ENCODE measurements around the gene MSMO1. TPM values are rescaled to one million over a fixed set of nuclear protein-coding genes. Genes with fewer than 3 reads are reported as not detected.

Gene MSMO1
- total and polyA plus RNA-seq, 2 of the 8 experiments (the other 6 are each of a cell fraction or from before 2014, with no cell fraction given): 79.8 to 109 TPM

DNA sequence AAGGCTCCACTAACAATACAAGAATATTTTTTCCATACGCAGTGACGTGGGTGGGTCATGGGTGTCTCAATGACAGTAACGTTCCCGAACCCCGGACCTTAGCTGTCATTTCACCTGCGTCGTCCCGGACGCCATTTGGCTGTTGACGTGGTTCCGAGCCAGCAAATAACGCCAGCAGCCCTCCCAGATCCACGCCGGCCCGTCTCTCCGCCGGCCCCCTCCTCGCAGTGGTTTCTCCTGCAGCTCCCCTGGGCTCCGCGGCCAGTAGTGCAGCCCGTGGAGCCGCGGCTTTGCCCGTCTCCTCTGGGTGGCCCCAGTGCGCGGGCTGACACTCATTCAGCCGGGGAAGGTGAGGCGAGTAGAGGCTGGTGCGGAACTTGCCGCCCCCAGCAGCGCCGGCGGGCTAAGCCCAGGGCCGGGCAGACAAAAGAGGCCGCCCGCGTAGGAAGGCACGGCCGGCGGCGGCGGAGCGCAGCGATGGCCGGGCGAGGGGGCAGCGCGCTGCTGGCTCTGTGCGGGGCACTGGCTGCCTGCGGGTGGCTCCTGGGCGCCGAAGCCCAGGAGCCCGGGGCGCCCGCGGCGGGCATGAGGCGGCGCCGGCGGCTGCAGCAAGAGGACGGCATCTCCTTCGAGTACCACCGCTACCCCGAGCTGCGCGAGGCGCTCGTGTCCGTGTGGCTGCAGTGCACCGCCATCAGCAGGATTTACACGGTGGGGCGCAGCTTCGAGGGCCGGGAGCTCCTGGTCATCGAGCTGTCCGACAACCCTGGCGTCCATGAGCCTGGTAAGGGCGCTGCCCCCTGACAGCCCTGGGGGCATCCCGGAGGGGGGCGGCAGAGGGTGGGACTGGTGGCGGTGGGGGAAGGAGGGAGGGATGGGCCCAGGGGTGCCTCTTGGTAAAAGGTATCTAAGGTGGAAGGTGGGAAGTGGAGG is 51.5 kb downstream of the MSMO1 start, which contains the start of gene CPE (continued):
- TF ChIP-seq, protein P1, sequence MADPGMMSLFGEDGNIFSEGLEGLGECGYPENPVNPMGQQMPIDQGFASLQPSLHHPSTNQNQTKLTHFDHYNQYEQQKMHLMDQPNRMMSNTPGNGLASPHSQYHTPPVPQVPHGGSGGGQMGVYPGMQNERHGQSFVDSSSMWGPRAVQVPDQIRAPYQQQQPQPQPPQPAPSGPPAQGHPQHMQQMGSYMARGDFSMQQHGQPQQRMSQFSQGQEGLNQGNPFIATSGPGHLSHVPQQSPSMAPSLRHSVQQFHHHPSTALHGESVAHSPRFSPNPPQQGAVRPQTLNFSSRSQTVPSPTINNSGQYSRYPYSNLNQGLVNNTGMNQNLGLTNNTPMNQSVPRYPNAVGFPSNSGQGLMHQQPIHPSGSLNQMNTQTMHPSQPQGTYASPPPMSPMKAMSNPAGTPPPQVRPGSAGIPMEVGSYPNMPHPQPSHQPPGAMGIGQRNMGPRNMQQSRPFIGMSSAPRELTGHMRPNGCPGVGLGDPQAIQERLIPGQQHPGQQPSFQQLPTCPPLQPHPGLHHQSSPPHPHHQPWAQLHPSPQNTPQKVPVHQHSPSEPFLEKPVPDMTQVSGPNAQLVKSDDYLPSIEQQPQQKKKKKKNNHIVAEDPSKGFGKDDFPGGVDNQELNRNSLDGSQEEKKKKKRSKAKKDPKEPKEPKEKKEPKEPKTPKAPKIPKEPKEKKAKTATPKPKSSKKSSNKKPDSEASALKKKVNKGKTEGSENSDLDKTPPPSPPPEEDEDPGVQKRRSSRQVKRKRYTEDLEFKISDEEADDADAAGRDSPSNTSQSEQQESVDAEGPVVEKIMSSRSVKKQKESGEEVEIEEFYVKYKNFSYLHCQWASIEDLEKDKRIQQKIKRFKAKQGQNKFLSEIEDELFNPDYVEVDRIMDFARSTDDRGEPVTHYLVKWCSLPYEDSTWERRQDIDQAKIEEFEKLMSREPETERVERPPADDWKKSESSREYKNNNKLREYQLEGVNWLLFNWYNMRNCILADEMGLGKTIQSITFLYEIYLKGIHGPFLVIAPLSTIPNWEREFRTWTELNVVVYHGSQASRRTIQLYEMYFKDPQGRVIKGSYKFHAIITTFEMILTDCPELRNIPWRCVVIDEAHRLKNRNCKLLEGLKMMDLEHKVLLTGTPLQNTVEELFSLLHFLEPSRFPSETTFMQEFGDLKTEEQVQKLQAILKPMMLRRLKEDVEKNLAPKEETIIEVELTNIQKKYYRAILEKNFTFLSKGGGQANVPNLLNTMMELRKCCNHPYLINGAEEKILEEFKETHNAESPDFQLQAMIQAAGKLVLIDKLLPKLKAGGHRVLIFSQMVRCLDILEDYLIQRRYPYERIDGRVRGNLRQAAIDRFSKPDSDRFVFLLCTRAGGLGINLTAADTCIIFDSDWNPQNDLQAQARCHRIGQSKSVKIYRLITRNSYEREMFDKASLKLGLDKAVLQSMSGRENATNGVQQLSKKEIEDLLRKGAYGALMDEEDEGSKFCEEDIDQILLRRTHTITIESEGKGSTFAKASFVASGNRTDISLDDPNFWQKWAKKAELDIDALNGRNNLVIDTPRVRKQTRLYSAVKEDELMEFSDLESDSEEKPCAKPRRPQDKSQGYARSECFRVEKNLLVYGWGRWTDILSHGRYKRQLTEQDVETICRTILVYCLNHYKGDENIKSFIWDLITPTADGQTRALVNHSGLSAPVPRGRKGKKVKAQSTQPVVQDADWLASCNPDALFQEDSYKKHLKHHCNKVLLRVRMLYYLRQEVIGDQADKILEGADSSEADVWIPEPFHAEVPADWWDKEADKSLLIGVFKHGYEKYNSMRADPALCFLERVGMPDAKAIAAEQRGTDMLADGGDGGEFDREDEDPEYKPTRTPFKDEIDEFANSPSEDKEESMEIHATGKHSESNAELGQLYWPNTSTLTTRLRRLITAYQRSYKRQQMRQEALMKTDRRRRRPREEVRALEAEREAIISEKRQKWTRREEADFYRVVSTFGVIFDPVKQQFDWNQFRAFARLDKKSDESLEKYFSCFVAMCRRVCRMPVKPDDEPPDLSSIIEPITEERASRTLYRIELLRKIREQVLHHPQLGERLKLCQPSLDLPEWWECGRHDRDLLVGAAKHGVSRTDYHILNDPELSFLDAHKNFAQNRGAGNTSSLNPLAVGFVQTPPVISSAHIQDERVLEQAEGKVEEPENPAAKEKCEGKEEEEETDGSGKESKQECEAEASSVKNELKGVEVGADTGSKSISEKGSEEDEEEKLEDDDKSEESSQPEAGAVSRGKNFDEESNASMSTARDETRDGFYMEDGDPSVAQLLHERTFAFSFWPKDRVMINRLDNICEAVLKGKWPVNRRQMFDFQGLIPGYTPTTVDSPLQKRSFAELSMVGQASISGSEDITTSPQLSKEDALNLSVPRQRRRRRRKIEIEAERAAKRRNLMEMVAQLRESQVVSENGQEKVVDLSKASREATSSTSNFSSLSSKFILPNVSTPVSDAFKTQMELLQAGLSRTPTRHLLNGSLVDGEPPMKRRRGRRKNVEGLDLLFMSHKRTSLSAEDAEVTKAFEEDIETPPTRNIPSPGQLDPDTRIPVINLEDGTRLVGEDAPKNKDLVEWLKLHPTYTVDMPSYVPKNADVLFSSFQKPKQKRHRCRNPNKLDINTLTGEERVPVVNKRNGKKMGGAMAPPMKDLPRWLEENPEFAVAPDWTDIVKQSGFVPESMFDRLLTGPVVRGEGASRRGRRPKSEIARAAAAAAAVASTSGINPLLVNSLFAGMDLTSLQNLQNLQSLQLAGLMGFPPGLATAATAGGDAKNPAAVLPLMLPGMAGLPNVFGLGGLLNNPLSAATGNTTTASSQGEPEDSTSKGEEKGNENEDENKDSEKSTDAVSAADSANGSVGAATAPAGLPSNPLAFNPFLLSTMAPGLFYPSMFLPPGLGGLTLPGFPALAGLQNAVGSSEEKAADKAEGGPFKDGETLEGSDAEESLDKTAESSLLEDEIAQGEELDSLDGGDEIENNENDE (IDR thresholded peaks at IDR 0.05; ENCODE audit: insufficient replicate concordance, low read length): no peak
- TF ChIP-seq MAFK (IDR thresholded peaks at IDR 0.05; ENCODE audit: low read depth, low read length) (no peak), GTF2F1 (IDR thresholded peaks at IDR 0.05; ENCODE audit: borderline replicate concordance, low read depth, low read length) (no peak), EGR1 (IDR thresholded peaks at IDR 0.05; ENCODE audit: borderline replicate concordance, low read depth, low read length) (no peak), CEBPB (IDR thresholded peaks at IDR 0.05; ENCODE audit: low read depth, low read length) (no peak), SUZ12 (IDR thresholded peaks at IDR 0.05; ENCODE audit: low read length) (no peak), POLR2AphosphoS5 (IDR thresholded peaks at IDR 0.05; ENCODE audit: low read depth, low read length) (0 out of 2 replicates have a peak, but pooled peaks have one; percentile 58), CBX5 (IDR thresholded peaks at IDR 0.05; ENCODE audit: low read depth, low read length) (no peak)
- TF ChIP-seq, protein P2, sequence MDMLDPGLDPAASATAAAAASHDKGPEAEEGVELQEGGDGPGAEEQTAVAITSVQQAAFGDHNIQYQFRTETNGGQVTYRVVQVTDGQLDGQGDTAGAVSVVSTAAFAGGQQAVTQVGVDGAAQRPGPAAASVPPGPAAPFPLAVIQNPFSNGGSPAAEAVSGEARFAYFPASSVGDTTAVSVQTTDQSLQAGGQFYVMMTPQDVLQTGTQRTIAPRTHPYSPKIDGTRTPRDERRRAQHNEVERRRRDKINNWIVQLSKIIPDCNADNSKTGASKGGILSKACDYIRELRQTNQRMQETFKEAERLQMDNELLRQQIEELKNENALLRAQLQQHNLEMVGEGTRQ (IDR thresholded peaks at IDR 0.05; ENCODE audit: low read length): no peak
